CD4-positive, alpha-beta memory T cell (primary cell): ENCODE data around the gene CHST9. TPM values are rescaled to one million over a fixed set of nuclear protein-coding genes. Genes with fewer than 3 reads are reported as not detected.

Experiments used
- CTCF ChIA-PET: fragments of 350-600 bp; sonication (Branson Sonifier 250); formaldehyde crosslinking; loops from one replicate; lab custom pipeline; 2021; ENCODE audit warnings: inconsistent platforms; ENCODE audit not compliant: partially characterized antibody; lab: Charles Lee
- POLR2A ChIA-PET: fragments of 350-600 bp; sonication (Branson Sonifier 250); formaldehyde crosslinking; loops from one replicate; lab custom pipeline; 2021; ENCODE audit not compliant: partially characterized antibody; lab: Charles Lee
- DNase-seq, 5 donors: peaks; one replicate each; pipeline versions ENCODE4 v3.0.0 to v3.0.0-alpha.2; 2020 to 2022; ENCODE audit warnings: mixed read lengths in 1 of 5
- H3K27ac ChIP-seq: one replicate; pipeline ENCODE4 v1.7.0; 2013; ENCODE audit warnings: low read depth, low read length
- H3K27me3 ChIP-seq: 2 replicates; pipeline ENCODE4 v1.7.0; 2013; ENCODE audit warnings: mild to moderate bottlenecking, low read length, moderate library complexity; ENCODE audit not compliant: insufficient read depth
- H3K36me3 ChIP-seq: 2 replicates; pipeline ENCODE4 v1.7.0; 2013; ENCODE audit warnings: mild to moderate bottlenecking, low read length, moderate library complexity; ENCODE audit not compliant: insufficient read depth
- H3K4me1 ChIP-seq: 2 replicates; pipeline ENCODE4 v1.7.0; 2013; ENCODE audit warnings: mild to moderate bottlenecking, low read length, moderate library complexity; ENCODE audit not compliant: insufficient read depth
- H3K4me3 ChIP-seq, 2 donors: one replicate each; pipeline ENCODE4 v1.7.0; 2013; ENCODE audit warnings: low read length in 2 of 2, mild to moderate bottlenecking in 1 of 2
- H3K9me3 ChIP-seq, 2 donors: one replicate each; pipeline ENCODE4 v1.7.0; 2013; ENCODE audit warnings: low read length in 2 of 2, control low read depth in 1 of 2; ENCODE audit not compliant: control insufficient read depth in 1 of 2
- H3K27ac Mint-ChIP-seq, 7 donors: one replicate each; pipeline ENCODE4 v1.8.0; 2020 to 2021; ENCODE audit warnings: mixed read lengths in 7 of 7, mild to moderate bottlenecking in 6 of 7, inconsistent platforms in 3 of 7, moderate library complexity in 3 of 7
- H3K27me3 Mint-ChIP-seq, 2 donors: one replicate each; pipeline ENCODE4 v1.8.0; 2020 to 2021; ENCODE audit warnings: mixed read lengths in 2 of 2
- H3K36me3 Mint-ChIP-seq, 2 donors: one replicate each; pipeline ENCODE4 v1.8.0; 2020 to 2021; ENCODE audit warnings: mixed read lengths in 2 of 2, inconsistent platforms in 1 of 2, mild to moderate bottlenecking in 1 of 2
- H3K4me1 Mint-ChIP-seq, 4 donors: one replicate each; pipeline ENCODE4 v1.8.0; 2020 to 2021; ENCODE audit warnings: mixed read lengths in 4 of 4, mild to moderate bottlenecking in 1 of 4
- H3K4me3 Mint-ChIP-seq, 8 donors: one replicate each; pipeline ENCODE4 v1.8.0; 2020 to 2021; ENCODE audit warnings: mixed read lengths in 8 of 8, mild to moderate bottlenecking in 7 of 8, moderate library complexity in 6 of 8, inconsistent platforms in 3 of 8
- H3K9me3 Mint-ChIP-seq, 8 donors: one replicate each; pipeline ENCODE4 v1.8.0; 2020 to 2021; ENCODE audit warnings: mixed read lengths in 8 of 8, mild to moderate bottlenecking in 5 of 8, inconsistent platforms in 3 of 8, moderate library complexity in 1 of 8
- intact Hi-C: fragments of 100-400 bp; cut with micrococcal nuclease; formaldehyde crosslinking; loops from one replicate; pipeline ENCODE4 v1.15.1; 2023
- polyA plus RNA-seq, 2 donors: library from polyadenylated mRNA; unstranded; fragments of 300-500 nt; fragmentation: Illumina TruSeq; gene quantifications; one replicate each; pipeline ENCODE4 v1.2.3, GENCODE V29; 2021
- total RNA-seq, 2 experiments: library from RNA; stranded (reverse); gene quantifications; one replicate each; pipeline ENCODE4 v1.2.3, GENCODE V29; 2021

CHST9 gene
- total and polyA plus RNA-seq, 4 experiments from 2014 or later = not detected

- no peaks in the 10 kb centered on the region for H3K9me3 ChIP-seq
- peaks cover 0 to 11% (median 4%) of the 10 kb centered on the region in 8 donors for H3K9me3 Mint-ChIP-seq
- no peak overlapping the region for H3K27ac ChIP-seq
- ChIA-PET CTCF (no interaction called here), POLR2A (no interaction called here)
- H3K4me3 Mint-ChIP-seq = no peak overlapping the region
- H3K4me1 ChIP-seq = no peaks in the 10 kb centered on the region
- no peaks in the 10 kb centered on the region for H3K36me3 ChIP-seq
- no peaks in the 10 kb centered on the region for H3K4me1 Mint-ChIP-seq
- H3K27me3 ChIP-seq = no peaks in the 10 kb centered on the region
- DNase-seq = no peak
- H3K27ac Mint-ChIP-seq = no peak overlapping the region
- H3K36me3 Mint-ChIP-seq = no peaks in the 10 kb centered on the region
- no peak overlapping the region for H3K4me3 ChIP-seq
- H3K27me3 Mint-ChIP-seq = no peaks in the 10 kb centered on the region
- intact Hi-C loops = no loop called here
These were observed 310.8 kb downstream of the CHST9 start for GRCh38 chr18:26874283-26874682.

GRCh38 chr18:26869640-26870039 is 315.5 kb downstream of the CHST9 start:
- no peak overlapping the region for H3K4me3 ChIP-seq
- Mint-ChIP-seq H3K27me3 (peaks cover 0 to 3% of the 10 kb centered on the region in 2 donors), H3K27ac (no peak overlapping the region), H3K4me3 (no peak overlapping the region), H3K4me1 (no peaks in the 10 kb centered on the region), H3K9me3 (peaks cover 0 to 13% (median 3%) of the 10 kb centered on the region in 8 donors), H3K36me3 (no peaks in the 10 kb centered on the region)
- H3K27ac ChIP-seq = no peak overlapping the region
- intact Hi-C loops = no loop called here
- H3K9me3 ChIP-seq = no peaks in the 10 kb centered on the region
- CTCF ChIA-PET = no interaction called here
- H3K4me1 ChIP-seq = no peaks in the 10 kb centered on the region
- no peaks in the 10 kb centered on the region for H3K27me3 ChIP-seq
- DNase-seq = no peak
- H3K36me3 ChIP-seq = no peaks in the 10 kb centered on the region
- POLR2A ChIA-PET = no interaction called here

- no peaks in the 10 kb centered on the region for H3K4me1 ChIP-seq
- Mint-ChIP-seq H3K27me3 (peaks cover 0 to 3% of the 10 kb centered on the region in 2 donors), H3K4me3 (no peak overlapping the region), H3K4me1 (no peaks in the 10 kb centered on the region), H3K9me3 (peaks cover 0 to 11% (median 3%) of the 10 kb centered on the region in 8 donors), H3K27ac (no peak overlapping the region), H3K36me3 (no peaks in the 10 kb centered on the region)
- no peaks in the 10 kb centered on the region for H3K9me3 ChIP-seq
- H3K4me3 ChIP-seq = no peak overlapping the region
- no peak overlapping the region for H3K27ac ChIP-seq
- POLR2A ChIA-PET = no interaction called here
- no peaks in the 10 kb centered on the region for H3K27me3 ChIP-seq
- no peak for DNase-seq
- intact Hi-C loops = no loop called here
- H3K36me3 ChIP-seq = no peaks in the 10 kb centered on the region
- CTCF ChIA-PET = no interaction called here
These were observed 316.0 kb downstream of the CHST9 start for GRCh38 chr18:26868968-26869586.

- Mint-ChIP-seq H3K4me1 (no peaks in the 10 kb centered on the region), H3K27me3 (peaks cover 2 to 6% of the 10 kb centered on the region in 2 donors), H3K27ac (no peak overlapping the region), H3K36me3 (no peaks in the 10 kb centered on the region), H3K4me3 (no peak overlapping the region), H3K9me3 (peaks cover 0 to 8% (median 2%) of the 10 kb centered on the region in 8 donors)
- intact Hi-C loops = no loop called here
- Histone ChIP-seq H3K4me3 (no peak overlapping the region), H3K27ac (no peak overlapping the region), H3K36me3 (no peaks in the 10 kb centered on the region), H3K9me3 (no peaks in the 10 kb centered on the region), H3K27me3 (no peaks in the 10 kb centered on the region), H3K4me1 (no peaks in the 10 kb centered on the region)
- no peak for DNase-seq
- ChIA-PET POLR2A (no interaction called here), CTCF (no interaction called here)
These were observed 317.6 kb downstream of the CHST9 start for GRCh38 chr18:26867471-26867870.

GRCh38 chr18:26865557-26865956 is 319.6 kb downstream of the CHST9 start, which contains the start of gene AQP4:
Gene AQP4, minus strand, starts transcription at chr18:26865707. Its CDS starts 18 bp downstream, at chr18:26865689.
- H3K4me1 Mint-ChIP-seq = peaks cover 0 to 1% (median 0%) of the 10 kb centered on the region in 4 donors
- no peak within 1 kb of the TSS for H3K4me3 Mint-ChIP-seq
- intact Hi-C loops = no loop called here

GRCh38 chr18:26864658-26865057 is 320.4 kb downstream of the CHST9 start:
- Mint-ChIP-seq H3K36me3 (no peaks in the 10 kb centered on the region), H3K27ac (no peak overlapping the region), H3K4me1 (peaks cover 0 to 1% (median 0%) of the 10 kb centered on the region in 4 donors), H3K9me3 (peaks cover 0 to 12% (median 3%) of the 10 kb centered on the region in 8 donors), H3K4me3 (no peak overlapping the region), H3K27me3 (peaks cover 3 to 6% of the 10 kb centered on the region in 2 donors)
- no peak overlapping the region for H3K27ac ChIP-seq
- H3K27me3 ChIP-seq = no peaks in the 10 kb centered on the region
- H3K9me3 ChIP-seq = no peaks in the 10 kb centered on the region
- CTCF ChIA-PET = no interaction called here
- POLR2A ChIA-PET = no interaction called here
- no peak overlapping the region for H3K4me3 ChIP-seq
- no peaks in the 10 kb centered on the region for H3K4me1 ChIP-seq
- intact Hi-C loops = no loop called here
- H3K36me3 ChIP-seq = no peaks in the 10 kb centered on the region
- DNase-seq = no peak

More at GRCh38 chr18:26865557-26865956, 319.6 kb downstream of the CHST9 start, which contains the start of gene AQP4:
- CTCF ChIA-PET = no interaction called here
- H3K9me3 Mint-ChIP-seq = peaks cover 0 to 11% (median 3%) of the 10 kb centered on the region in 8 donors
- H3K4me3 ChIP-seq = no peak within 1 kb of the TSS
- H3K27ac ChIP-seq = no peak within 1 kb of the TSS
- H3K36me3 Mint-ChIP-seq = no peaks in the 10 kb centered on the region
- no peaks in the 10 kb centered on the region for H3K27me3 ChIP-seq
- H3K27ac Mint-ChIP-seq = no peak within 1 kb of the TSS
- no peaks in the 10 kb centered on the region for H3K4me1 ChIP-seq
- H3K9me3 ChIP-seq = no peaks in the 10 kb centered on the region
- H3K27me3 Mint-ChIP-seq = peaks cover 3 to 6% of the 10 kb centered on the region in 2 donors
- no peaks in the 10 kb centered on the region for H3K36me3 ChIP-seq
- POLR2A ChIA-PET = no interaction called here
- DNase-seq = no peak

- Histone ChIP-seq H3K27ac (no peak overlapping the region), H3K27me3 (no peaks in the 10 kb centered on the region), H3K4me3 (no peak overlapping the region), H3K4me1 (no peaks in the 10 kb centered on the region), H3K36me3 (no peaks in the 10 kb centered on the region), H3K9me3 (no peaks in the 10 kb centered on the region)
- no peaks in the 10 kb centered on the region for H3K36me3 Mint-ChIP-seq
- H3K9me3 Mint-ChIP-seq = peaks cover 0 to 12% (median 3%) of the 10 kb centered on the region in 8 donors
- H3K4me1 Mint-ChIP-seq = peaks cover 0 to 1% (median 0%) of the 10 kb centered on the region in 4 donors
- no peak overlapping the region for H3K27ac Mint-ChIP-seq
- POLR2A ChIA-PET = no interaction called here
- DNase-seq = no peak
- intact Hi-C loops = no loop called here
- CTCF ChIA-PET = no interaction called here
- peaks cover 3 to 6% of the 10 kb centered on the region in 2 donors for H3K27me3 Mint-ChIP-seq
- no peak overlapping the region for H3K4me3 Mint-ChIP-seq
These were observed 321.1 kb downstream of the CHST9 start for GRCh38 chr18:26863921-26864497.
